ENCODE results near the gene PSMD5.

PSMD5 gene

DNA sequence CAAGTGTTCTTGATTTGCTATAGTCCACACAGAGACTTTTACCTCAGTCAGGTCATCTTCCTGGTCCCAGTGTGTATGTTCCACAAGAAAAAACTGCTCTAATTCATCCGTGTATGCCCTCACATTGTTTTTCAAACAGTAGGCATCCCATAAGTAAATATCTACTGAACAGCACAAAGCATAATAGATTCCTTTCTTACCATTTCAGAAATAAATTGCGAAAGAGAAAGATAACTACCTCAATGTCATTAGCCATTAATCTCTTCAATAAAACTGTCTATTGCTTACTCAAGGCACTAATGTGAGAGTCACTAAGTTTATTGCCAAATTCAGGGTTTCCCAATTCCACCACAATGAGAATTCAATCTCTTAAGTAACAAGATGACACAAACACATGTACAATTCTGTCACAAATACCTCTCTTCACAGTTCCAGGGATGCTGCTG is 59.1 kb downstream of the PSMD5 start:
- Histone ChIP-seq H3K4me3 (ENCODE audit: low read length) (no peak overlapping the region), H3K4me1 (ENCODE audit: control insufficient read depth, low read depth, low read length) (no peaks in the 10 kb centered on the region)

DNA sequence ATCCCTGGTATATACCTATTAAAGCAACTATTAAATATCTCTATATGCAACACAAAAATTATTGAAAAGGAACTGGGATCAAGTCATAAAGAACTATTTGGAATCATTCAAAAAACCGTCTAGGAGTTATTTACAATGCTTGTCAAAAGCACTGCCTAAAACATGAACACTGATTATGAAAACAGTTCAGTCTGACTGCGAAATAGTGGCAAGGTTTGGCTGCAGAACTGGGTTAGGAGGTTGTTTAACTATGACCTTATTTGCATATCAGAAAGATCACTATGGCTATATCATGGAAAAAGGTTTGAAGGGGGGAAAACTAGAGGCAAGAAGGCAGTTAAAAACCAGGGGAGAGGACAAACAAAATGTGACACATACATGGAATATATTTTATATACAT is 61.5 kb downstream of the PSMD5 start:
- Histone ChIP-seq H3K4me1 (ENCODE audit: control insufficient read depth, low read depth, low read length) (no peaks in the 10 kb centered on the region), H3K27me3 (ENCODE audit: control insufficient read depth, insufficient read depth, low read length) (no peaks in the 10 kb centered on the region), H3K9me3 (ENCODE audit: control insufficient read depth, low read depth, low read length) (no peaks in the 10 kb centered on the region), H3K36me3 (ENCODE audit: control insufficient read depth, low read depth, low read length) (peaks cover 34% of the 10 kb centered on the region), H3K4me3 (ENCODE audit: low read length) (no peak overlapping the region), H3K9ac (ENCODE audit: low read length) (no peak overlapping the region), H3K27ac (ENCODE audit: low read length) (no peak overlapping the region)

More for the DNA sequence above, 59.1 kb downstream of the PSMD5 start:
- Histone ChIP-seq H3K36me3 (ENCODE audit: control insufficient read depth, low read depth, low read length) (peaks cover 36% of the 10 kb centered on the region), H3K9me3 (ENCODE audit: control insufficient read depth, low read depth, low read length) (no peaks in the 10 kb centered on the region), H3K27me3 (ENCODE audit: control insufficient read depth, insufficient read depth, low read length) (no peaks in the 10 kb centered on the region), H3K27ac (ENCODE audit: low read length) (no peak overlapping the region), H3K9ac (ENCODE audit: low read length) (no peak overlapping the region)

DNA sequence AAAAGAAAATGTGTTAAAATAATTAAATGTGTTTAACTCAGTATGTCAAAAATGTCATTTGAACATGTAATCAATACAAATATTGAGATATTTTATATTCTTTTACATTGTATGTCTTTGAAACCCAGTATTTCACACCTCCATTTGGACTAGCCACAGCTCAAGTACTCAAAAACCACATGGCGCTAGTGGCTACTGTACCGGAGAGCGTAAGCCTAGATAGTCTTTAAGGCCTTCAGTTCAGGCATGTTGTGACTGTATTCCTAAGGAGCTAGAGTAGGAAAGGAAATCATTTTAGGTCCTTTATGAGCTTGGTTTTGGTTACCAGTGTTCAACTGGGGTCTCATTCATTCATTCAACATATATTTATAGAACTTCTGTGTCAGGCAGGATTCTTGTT is 62.4 kb downstream of the PSMD5 start:
- no peak overlapping the region for H3K9ac ChIP-seq (ENCODE audit: low read length)
- no peak overlapping the region for H3K4me3 ChIP-seq (ENCODE audit: low read length)
- H3K9me3 ChIP-seq (ENCODE audit: control insufficient read depth, low read depth, low read length), result no peaks in the 10 kb centered on the region
- H3K36me3 ChIP-seq (ENCODE audit: control insufficient read depth, low read depth, low read length), result peaks cover 35% of the 10 kb centered on the region
- no peaks in the 10 kb centered on the region for H3K27me3 ChIP-seq (ENCODE audit: control insufficient read depth, insufficient read depth, low read length)
- no peaks in the 10 kb centered on the region for H3K4me1 ChIP-seq (ENCODE audit: control insufficient read depth, low read depth, low read length)
- no peak overlapping the region for H3K27ac ChIP-seq (ENCODE audit: low read length)

DNA sequence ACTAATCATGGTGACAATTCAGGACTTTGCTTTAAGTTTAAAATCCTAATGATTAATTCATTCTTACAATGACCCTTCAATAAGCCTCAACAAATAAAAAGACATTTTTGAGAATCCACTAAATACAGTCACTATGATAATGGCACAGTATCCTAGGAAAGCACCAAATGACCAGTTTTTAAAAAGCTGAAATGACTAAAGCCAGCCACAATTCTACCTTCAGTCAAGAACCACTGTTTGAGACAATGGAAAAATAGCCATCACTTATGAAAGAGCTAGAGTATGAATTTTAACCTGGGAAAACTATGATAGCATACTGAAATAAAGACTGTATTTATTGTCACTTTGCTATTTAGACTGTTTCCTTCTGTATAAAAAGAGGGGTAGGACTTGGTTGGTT is 63.5 kb downstream of the PSMD5 start:
- no peak overlapping the region for H3K4me3 ChIP-seq (ENCODE audit: low read length)
- H3K36me3 ChIP-seq (ENCODE audit: control insufficient read depth, low read depth, low read length), result peaks cover 33% of the 10 kb centered on the region
- no peaks in the 10 kb centered on the region for H3K4me1 ChIP-seq (ENCODE audit: control insufficient read depth, low read depth, low read length)
- H3K27ac ChIP-seq (ENCODE audit: low read length), result no peak overlapping the region
- H3K27me3 ChIP-seq (ENCODE audit: control insufficient read depth, insufficient read depth, low read length), result no peaks in the 10 kb centered on the region
- H3K9ac ChIP-seq (ENCODE audit: low read length), result no peak overlapping the region
- no peaks in the 10 kb centered on the region for H3K9me3 ChIP-seq (ENCODE audit: control insufficient read depth, low read depth, low read length)

DNA sequence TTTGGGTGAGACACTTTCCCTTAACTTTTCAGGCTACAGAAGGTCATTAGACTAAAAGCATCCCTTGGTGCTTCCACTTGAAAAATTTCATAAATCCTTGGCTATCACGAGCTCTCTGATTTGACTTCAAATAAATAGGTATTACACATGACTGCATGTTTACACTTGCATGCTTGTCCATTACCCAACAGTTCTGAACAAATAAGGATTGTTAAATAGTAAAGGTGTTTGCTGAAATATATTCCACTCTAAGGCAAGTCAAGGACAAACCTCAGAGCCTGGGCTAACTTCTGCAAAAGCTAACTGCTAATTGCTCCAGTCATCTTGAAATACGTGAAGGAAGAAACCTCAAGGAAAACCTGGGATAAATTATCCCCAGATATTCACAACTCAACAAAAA is 64.0 kb downstream of the PSMD5 start:
- Histone ChIP-seq H3K4me3 (ENCODE audit: low read length) (no peak overlapping the region), H3K27ac (ENCODE audit: low read length) (no peak overlapping the region), H3K27me3 (ENCODE audit: control insufficient read depth, insufficient read depth, low read length) (no peaks in the 10 kb centered on the region), H3K36me3 (ENCODE audit: control insufficient read depth, low read depth, low read length) (peaks cover 28% of the 10 kb centered on the region), H3K4me1 (ENCODE audit: control insufficient read depth, low read depth, low read length) (no peaks in the 10 kb centered on the region), H3K9me3 (ENCODE audit: control insufficient read depth, low read depth, low read length) (no peaks in the 10 kb centered on the region), H3K9ac (ENCODE audit: low read length) (no peak overlapping the region)

DNA sequence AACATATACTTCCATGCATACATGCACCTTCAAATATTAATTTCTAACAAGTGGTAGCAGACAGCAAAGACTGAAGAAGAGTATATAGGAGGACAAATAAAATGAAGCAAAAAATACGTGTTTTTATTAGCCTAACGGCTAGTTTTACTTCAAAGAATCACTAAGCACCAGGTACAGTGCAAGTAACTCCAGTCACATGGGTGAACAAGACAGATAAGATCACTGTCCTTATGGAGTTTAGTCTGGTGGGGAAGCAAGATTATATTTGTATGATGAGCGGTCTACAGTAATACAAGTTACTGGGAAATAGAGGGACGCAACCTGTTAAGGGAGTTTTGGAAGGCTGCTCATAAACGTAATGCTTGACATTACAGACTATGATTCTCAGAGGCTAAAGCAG is 65.5 kb downstream of the PSMD5 start:
- H3K4me1 ChIP-seq (ENCODE audit: control insufficient read depth, low read depth, low read length), result no peaks in the 10 kb centered on the region
- H3K4me3 ChIP-seq (ENCODE audit: low read length), result no peak overlapping the region
- no peak overlapping the region for H3K9ac ChIP-seq (ENCODE audit: low read length)
- no peaks in the 10 kb centered on the region for H3K27me3 ChIP-seq (ENCODE audit: control insufficient read depth, insufficient read depth, low read length)
- no peak overlapping the region for H3K27ac ChIP-seq (ENCODE audit: low read length)
- H3K9me3 ChIP-seq (ENCODE audit: control insufficient read depth, low read depth, low read length), result no peaks in the 10 kb centered on the region
- peaks cover 26% of the 10 kb centered on the region for H3K36me3 ChIP-seq (ENCODE audit: control insufficient read depth, low read depth, low read length)

DNA sequence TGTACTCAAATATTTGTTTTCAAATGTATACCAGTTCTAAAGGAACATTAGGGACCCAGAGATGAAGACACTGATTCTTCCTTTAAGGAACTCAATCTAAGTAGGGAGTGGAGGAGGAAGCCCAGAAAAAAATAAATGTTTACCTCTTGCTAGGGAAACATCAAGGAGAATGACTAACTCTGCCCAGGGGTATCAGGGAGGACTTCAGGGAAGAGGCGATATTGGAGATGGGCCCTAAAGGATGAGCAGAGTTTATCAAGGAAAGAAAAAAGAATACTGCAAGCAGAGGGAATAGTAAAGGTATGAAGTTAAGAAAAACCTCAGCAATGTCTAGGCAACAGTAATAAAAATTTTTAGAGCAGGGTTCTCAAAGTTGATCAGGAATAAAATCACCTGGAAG is 65.9 kb downstream of the PSMD5 start:
- Histone ChIP-seq H3K36me3 (ENCODE audit: control insufficient read depth, low read depth, low read length) (peaks cover 26% of the 10 kb centered on the region), H3K27me3 (ENCODE audit: control insufficient read depth, insufficient read depth, low read length) (no peaks in the 10 kb centered on the region), H3K27ac (ENCODE audit: low read length) (no peak overlapping the region), H3K4me1 (ENCODE audit: control insufficient read depth, low read depth, low read length) (no peaks in the 10 kb centered on the region), H3K9me3 (ENCODE audit: control insufficient read depth, low read depth, low read length) (no peaks in the 10 kb centered on the region), H3K9ac (ENCODE audit: low read length) (no peak overlapping the region), H3K4me3 (ENCODE audit: low read length) (no peak overlapping the region)

DNA sequence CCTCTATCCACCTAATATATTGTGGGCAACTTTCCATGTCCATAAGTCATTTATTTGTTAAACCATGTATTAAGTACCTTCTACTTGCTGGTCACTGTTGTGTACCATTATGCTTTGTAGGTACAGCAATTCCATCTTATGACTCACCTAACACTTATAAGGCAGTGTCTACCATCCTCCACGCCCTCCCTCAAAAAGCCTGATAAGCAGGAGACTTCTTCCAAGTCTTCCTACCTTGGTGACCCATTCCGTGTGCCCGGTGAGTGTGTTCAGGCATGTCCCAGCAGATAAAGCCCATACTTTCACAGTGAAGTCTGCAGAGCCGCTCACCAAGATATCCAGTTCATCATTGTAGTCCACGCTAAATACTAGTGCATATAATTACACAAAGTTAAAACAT is 66.9 kb downstream of the PSMD5 start:
- no peaks in the 10 kb centered on the region for H3K4me1 ChIP-seq (ENCODE audit: control insufficient read depth, low read depth, low read length)
- peaks cover 32% of the 10 kb centered on the region for H3K36me3 ChIP-seq (ENCODE audit: control insufficient read depth, low read depth, low read length)
- no peaks in the 10 kb centered on the region for H3K9me3 ChIP-seq (ENCODE audit: control insufficient read depth, low read depth, low read length)
- no peak overlapping the region for H3K9ac ChIP-seq (ENCODE audit: low read length)
- H3K27ac ChIP-seq (ENCODE audit: low read length), result no peak overlapping the region
- no peak overlapping the region for H3K4me3 ChIP-seq (ENCODE audit: low read length)
- no peaks in the 10 kb centered on the region for H3K27me3 ChIP-seq (ENCODE audit: control insufficient read depth, insufficient read depth, low read length)

DNA sequence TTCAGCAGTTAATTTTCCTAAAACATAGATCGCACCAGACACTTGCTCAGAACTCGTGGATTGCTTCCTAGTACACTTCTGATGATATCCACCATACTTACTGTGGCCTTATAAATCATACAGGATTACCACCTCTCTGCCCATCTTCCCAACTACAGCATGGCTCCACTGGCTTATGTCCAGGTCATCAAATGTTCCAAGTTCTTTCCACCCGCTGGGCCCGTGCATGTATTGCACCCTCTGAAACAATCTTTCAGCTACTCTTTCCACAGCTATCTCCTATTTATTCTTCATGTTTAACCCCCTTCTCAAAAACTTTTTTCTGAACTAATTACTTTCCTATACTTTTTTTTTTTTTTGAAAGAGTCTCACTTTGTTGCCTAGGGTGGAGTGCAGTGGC is 68.0 kb downstream of the PSMD5 start:
- H3K4me1 ChIP-seq (ENCODE audit: control insufficient read depth, low read depth, low read length), result no peaks in the 10 kb centered on the region
- H3K9me3 ChIP-seq (ENCODE audit: control insufficient read depth, low read depth, low read length), result no peaks in the 10 kb centered on the region
- H3K4me3 ChIP-seq (ENCODE audit: low read length), result no peak overlapping the region
- peaks cover 36% of the 10 kb centered on the region for H3K36me3 ChIP-seq (ENCODE audit: control insufficient read depth, low read depth, low read length)
- H3K9ac ChIP-seq (ENCODE audit: low read length), result no peak overlapping the region
- H3K27me3 ChIP-seq (ENCODE audit: control insufficient read depth, insufficient read depth, low read length), result no peaks in the 10 kb centered on the region
- H3K27ac ChIP-seq (ENCODE audit: low read length), result no peak overlapping the region

DNA sequence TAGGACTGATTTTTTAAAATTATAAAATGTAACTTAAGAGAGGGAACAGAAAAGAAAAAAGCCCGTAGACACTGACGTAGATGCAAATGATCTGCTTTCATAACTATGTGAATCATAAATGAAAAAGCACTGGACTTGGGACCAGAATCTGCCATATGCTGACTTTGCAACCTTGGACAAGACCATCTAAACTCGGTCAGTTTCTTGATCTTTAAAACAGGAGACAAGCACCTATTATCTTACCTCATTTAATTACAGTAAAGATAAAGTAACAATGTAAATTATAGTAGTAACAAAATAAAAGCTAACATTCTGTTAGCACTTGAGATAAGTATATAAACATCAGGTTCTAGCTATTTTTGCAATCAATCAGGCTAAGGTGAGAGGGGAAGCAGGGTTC is 69.5 kb downstream of the PSMD5 start:
- H3K27ac ChIP-seq (ENCODE audit: low read length), result no peak overlapping the region
- no peak overlapping the region for H3K9ac ChIP-seq (ENCODE audit: low read length)
- H3K27me3 ChIP-seq (ENCODE audit: control insufficient read depth, insufficient read depth, low read length), result no peaks in the 10 kb centered on the region
- no peaks in the 10 kb centered on the region for H3K4me1 ChIP-seq (ENCODE audit: control insufficient read depth, low read depth, low read length)
- H3K36me3 ChIP-seq (ENCODE audit: control insufficient read depth, low read depth, low read length), result peaks cover 44% of the 10 kb centered on the region
- no peak overlapping the region for H3K4me3 ChIP-seq (ENCODE audit: low read length)
- H3K9me3 ChIP-seq (ENCODE audit: control insufficient read depth, low read depth, low read length), result no peaks in the 10 kb centered on the region

DNA sequence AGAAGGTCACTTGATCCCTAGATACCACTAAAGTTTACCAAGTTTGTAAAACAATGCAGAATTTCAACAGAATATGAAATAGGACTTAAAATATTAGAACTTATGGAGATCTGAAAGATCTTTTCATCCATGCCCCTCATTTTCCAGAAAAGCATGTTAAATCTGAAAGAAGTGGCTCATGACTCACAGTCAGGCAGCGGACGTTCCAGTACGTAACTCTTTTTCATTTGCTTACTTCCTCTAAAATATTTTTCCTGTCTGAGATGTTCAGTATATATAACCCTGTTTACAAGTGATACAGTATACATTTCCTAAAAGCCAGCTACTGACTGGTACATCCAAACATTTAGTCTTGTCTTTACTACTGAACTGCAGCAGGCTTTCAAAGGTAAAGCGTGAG is 71.8 kb downstream of the PSMD5 start:
- no peaks in the 10 kb centered on the region for H3K9me3 ChIP-seq (ENCODE audit: control insufficient read depth, low read depth, low read length)
- H3K36me3 ChIP-seq (ENCODE audit: control insufficient read depth, low read depth, low read length), result peaks cover 43% of the 10 kb centered on the region
- no peak overlapping the region for H3K4me3 ChIP-seq (ENCODE audit: low read length)
- no peak overlapping the region for H3K9ac ChIP-seq (ENCODE audit: low read length)
- no peaks in the 10 kb centered on the region for H3K4me1 ChIP-seq (ENCODE audit: control insufficient read depth, low read depth, low read length)
- no peaks in the 10 kb centered on the region for H3K27me3 ChIP-seq (ENCODE audit: control insufficient read depth, insufficient read depth, low read length)
- H3K27ac ChIP-seq (ENCODE audit: low read length), result no peak overlapping the region

DNA sequence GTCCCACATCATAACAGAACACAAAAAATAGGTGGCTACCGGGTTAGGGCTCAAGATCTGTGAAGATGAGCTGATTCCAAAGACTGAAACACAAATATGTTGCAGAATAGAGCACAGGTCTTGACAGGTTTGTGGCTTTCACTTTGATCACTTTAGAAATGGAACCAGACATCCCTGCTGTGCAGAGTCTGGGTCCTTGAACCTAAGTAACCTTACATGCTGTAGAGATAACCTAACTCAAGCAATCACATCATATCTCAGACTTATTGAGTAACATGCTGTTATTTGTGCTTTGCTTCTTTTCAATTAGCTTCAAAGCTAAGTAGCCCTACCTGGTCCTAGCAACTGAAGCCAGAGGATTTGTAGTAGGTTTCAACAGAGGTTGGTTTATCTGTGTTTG is 73.8 kb downstream of the PSMD5 start:
- no peaks in the 10 kb centered on the region for H3K4me1 ChIP-seq (ENCODE audit: control insufficient read depth, low read depth, low read length)
- H3K27me3 ChIP-seq (ENCODE audit: control insufficient read depth, insufficient read depth, low read length), result no peaks in the 10 kb centered on the region
- H3K9me3 ChIP-seq (ENCODE audit: control insufficient read depth, low read depth, low read length), result no peaks in the 10 kb centered on the region
- H3K4me3 ChIP-seq (ENCODE audit: low read length), result no peak overlapping the region
- H3K9ac ChIP-seq (ENCODE audit: low read length), result no peak overlapping the region
- no peak overlapping the region for H3K27ac ChIP-seq (ENCODE audit: low read length)
- H3K36me3 ChIP-seq (ENCODE audit: control insufficient read depth, low read depth, low read length), result peaks cover 49% of the 10 kb centered on the region

Data from iPS-18a (cell line).